ENCODE results near the gene RNF213.

The RNF213 gene

GRCh38 chr17:80353718-80354275 lies 93.1 kb downstream of the RNF213 start:
- Histone ChIP-seq H3K4me2 (ENCODE audit: low read depth, low read length, poor library complexity, severe bottlenecking) (no peak overlapping the region), H3K27me3 (ENCODE audit: insufficient read depth, low read length, poor library complexity, severe bottlenecking) (no peaks in the 10 kb centered on the region), H3K36me3 (ENCODE audit: insufficient read depth, low read length) (peaks cover 58% of the 10 kb centered on the region; the same call in 1 of the 2 replicates), H3K4me3 (ENCODE audit: low read length, poor library complexity, severe bottlenecking) (no peak overlapping the region), H3K9me3 (ENCODE audit: insufficient read depth, low read depth, low read length) (no peaks in the 10 kb centered on the region), H2AFZ (ENCODE audit: low read length) (no peak overlapping the region), H3K79me2 (ENCODE audit: insufficient read depth, low read length) (no peaks in the 10 kb centered on the region), H3F3A (ENCODE audit: low read depth) (no peaks in the 10 kb centered on the region), H3K9ac (ENCODE audit: low read depth, low read length, poor library complexity, severe bottlenecking) (no peak overlapping the region), H4K20me1 (ENCODE audit: insufficient read depth, low read length, poor library complexity, severe bottlenecking) (peaks cover 2% of the 10 kb centered on the region), H3K9me2 (replicated peaks; ENCODE audit: low read depth, low read length) (no peaks in the 10 kb centered on the region), H3K4me1 (ENCODE audit: insufficient read depth, low read length, poor library complexity, severe bottlenecking) (no peaks in the 10 kb centered on the region)
- TF ChIP-seq EZH2phosphoT487 (IDR thresholded peaks at IDR 0.05; ENCODE audit: borderline replicate concordance) (no peak), CTCF (conservative IDR thresholded peaks at IDR 0.05; ENCODE audit: low read length) (no peak)

- Histone ChIP-seq H3K9me2 (replicated peaks; ENCODE audit: low read depth, low read length) (no peaks in the 10 kb centered on the region), H3K4me3 (ENCODE audit: low read length, poor library complexity, severe bottlenecking) (no peak overlapping the region), H3K4me1 (ENCODE audit: insufficient read depth, low read length, poor library complexity, severe bottlenecking) (no peaks in the 10 kb centered on the region), H3K79me2 (ENCODE audit: insufficient read depth, low read length) (no peaks in the 10 kb centered on the region), H4K20me1 (ENCODE audit: insufficient read depth, low read length, poor library complexity, severe bottlenecking) (peaks cover 2% of the 10 kb centered on the region), H2AFZ (ENCODE audit: low read length) (no peak overlapping the region), H3K9me3 (ENCODE audit: insufficient read depth, low read depth, low read length) (no peaks in the 10 kb centered on the region), H3K36me3 (ENCODE audit: insufficient read depth, low read length) (peaks cover 59% of the 10 kb centered on the region; the same call in 1 of the 2 replicates), H3F3A (ENCODE audit: low read depth) (no peaks in the 10 kb centered on the region), H3K9ac (ENCODE audit: low read depth, low read length, poor library complexity, severe bottlenecking) (no peak overlapping the region), H3K27me3 (ENCODE audit: insufficient read depth, low read length, poor library complexity, severe bottlenecking) (no peaks in the 10 kb centered on the region), H3K4me2 (ENCODE audit: low read depth, low read length, poor library complexity, severe bottlenecking) (no peak overlapping the region)
- TF ChIP-seq CTCF (conservative IDR thresholded peaks at IDR 0.05; ENCODE audit: low read length) (no peak), EZH2phosphoT487 (IDR thresholded peaks at IDR 0.05; ENCODE audit: borderline replicate concordance) (no peak)
These were observed 93.7 kb downstream of the RNF213 start for GRCh38 chr17:80354336-80354735.

GRCh38 chr17:80356231-80356856 lies 95.7 kb downstream of the RNF213 start:
- Histone ChIP-seq H3K9me3 (ENCODE audit: insufficient read depth, low read depth, low read length) (no peaks in the 10 kb centered on the region), H3K4me3 (ENCODE audit: low read length, poor library complexity, severe bottlenecking) (no peak overlapping the region)

More at GRCh38 chr17:80356231-80356856, 95.7 kb downstream of the RNF213 start:
- Histone ChIP-seq H3K4me2 (ENCODE audit: low read depth, low read length, poor library complexity, severe bottlenecking) (no peak overlapping the region), H3K27me3 (ENCODE audit: insufficient read depth, low read length, poor library complexity, severe bottlenecking) (no peaks in the 10 kb centered on the region), H3K9ac (ENCODE audit: low read depth, low read length, poor library complexity, severe bottlenecking) (no peak overlapping the region), H3K9me2 (replicated peaks; ENCODE audit: low read depth, low read length) (no peaks in the 10 kb centered on the region), H3K79me2 (ENCODE audit: insufficient read depth, low read length) (no peaks in the 10 kb centered on the region), H2AFZ (ENCODE audit: low read length) (no peak overlapping the region), H3K4me1 (ENCODE audit: insufficient read depth, low read length, poor library complexity, severe bottlenecking) (no peaks in the 10 kb centered on the region), H3F3A (ENCODE audit: low read depth) (no peaks in the 10 kb centered on the region), H4K20me1 (ENCODE audit: insufficient read depth, low read length, poor library complexity, severe bottlenecking) (no peaks in the 10 kb centered on the region), H3K36me3 (ENCODE audit: insufficient read depth, low read length) (peaks cover 59% of the 10 kb centered on the region; the same call in 1 of the 2 replicates)
- TF ChIP-seq EZH2phosphoT487 (IDR thresholded peaks at IDR 0.05; ENCODE audit: borderline replicate concordance) (no peak), CTCF (conservative IDR thresholded peaks at IDR 0.05; ENCODE audit: low read length) (no peak)
